ENCODE data around the gene BMAL1.

DNA sequence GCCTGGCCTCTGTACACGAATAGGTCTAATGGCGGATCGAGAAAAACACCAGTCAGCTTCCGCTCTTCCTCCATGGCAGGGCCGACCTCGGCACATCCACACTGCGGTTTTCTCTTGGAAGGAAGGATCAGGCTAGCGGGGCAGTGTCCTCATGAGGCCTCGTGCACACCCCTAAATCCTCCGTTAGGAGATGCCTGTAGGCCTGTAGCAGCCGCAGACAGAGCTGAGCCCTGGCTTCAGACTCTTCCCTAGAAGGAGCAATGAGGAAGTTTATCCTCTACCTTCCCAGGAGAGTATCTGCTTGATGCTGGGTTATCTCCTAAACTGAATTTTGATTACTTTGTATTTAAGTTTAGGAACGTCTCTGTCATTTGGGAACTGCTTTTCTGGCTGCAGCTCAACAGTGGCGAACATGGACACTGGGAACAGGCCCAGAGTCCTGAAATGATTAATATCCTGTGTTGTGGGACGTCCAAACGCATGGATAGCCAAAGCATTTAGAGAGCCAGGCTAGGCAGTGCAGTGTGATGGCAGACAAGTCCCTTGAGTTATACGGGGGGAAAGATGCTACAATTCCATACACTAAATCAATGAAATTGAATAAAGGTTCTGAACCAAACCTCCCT lies 16.5 kb upstream of the BMAL1 start:
- TF ChIP-seq, protein P1, sequence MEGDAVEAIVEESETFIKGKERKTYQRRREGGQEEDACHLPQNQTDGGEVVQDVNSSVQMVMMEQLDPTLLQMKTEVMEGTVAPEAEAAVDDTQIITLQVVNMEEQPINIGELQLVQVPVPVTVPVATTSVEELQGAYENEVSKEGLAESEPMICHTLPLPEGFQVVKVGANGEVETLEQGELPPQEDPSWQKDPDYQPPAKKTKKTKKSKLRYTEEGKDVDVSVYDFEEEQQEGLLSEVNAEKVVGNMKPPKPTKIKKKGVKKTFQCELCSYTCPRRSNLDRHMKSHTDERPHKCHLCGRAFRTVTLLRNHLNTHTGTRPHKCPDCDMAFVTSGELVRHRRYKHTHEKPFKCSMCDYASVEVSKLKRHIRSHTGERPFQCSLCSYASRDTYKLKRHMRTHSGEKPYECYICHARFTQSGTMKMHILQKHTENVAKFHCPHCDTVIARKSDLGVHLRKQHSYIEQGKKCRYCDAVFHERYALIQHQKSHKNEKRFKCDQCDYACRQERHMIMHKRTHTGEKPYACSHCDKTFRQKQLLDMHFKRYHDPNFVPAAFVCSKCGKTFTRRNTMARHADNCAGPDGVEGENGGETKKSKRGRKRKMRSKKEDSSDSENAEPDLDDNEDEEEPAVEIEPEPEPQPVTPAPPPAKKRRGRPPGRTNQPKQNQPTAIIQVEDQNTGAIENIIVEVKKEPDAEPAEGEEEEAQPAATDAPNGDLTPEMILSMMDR (IDR thresholded peaks at IDR 0.05): no peak
- no peak for TF ChIP-seq POLR2A (IDR thresholded peaks at IDR 0.05)
- no peak for TF ChIP-seq POLR2AphosphoS5 (IDR thresholded peaks at IDR 0.05)
- TF ChIP-seq EP300 (IDR thresholded peaks at IDR 0.05): no peak

Data from stomach (tissue), 4 donors.